GM13976 (cell line): ENCODE data around the gene MAB21L3.

ENCODE experiments used
- DNase-seq: peaks from one replicate; pipeline ENCODE4 v3.0.0; 2012; ENCODE audit warnings: low spot score
- CTCF ChIP-seq: IDR thresholded peaks from 2 replicates; pipeline ENCODE4 v1.5.1; 2012; ENCODE audit warnings: borderline replicate concordance, mild to moderate bottlenecking; ENCODE audit not compliant: insufficient read depth; ENCODE audit errors: extremely low read depth, missing control alignments, control extremely low read depth
- in situ Hi-C: fragments of 300-500 bp; cut with MboI; formaldehyde crosslinking; loops from one replicate; pipeline ENCODE4 v1.12.0; 2022; ENCODE audit warnings: low sequenced_read_pairs, mixed read lengths, inconsistent platforms; ENCODE audit not compliant: unreplicated experiment

Gene MAB21L3

GRCh38 chr1:116131170-116131569 lies 20.0 kb downstream of the MAB21L3 start:
- in situ Hi-C loops, result loop anchor here (10.0 kb wide), 1 partner anchor 354 kb away; no protein-coding TSS in a partner anchor
- no peak for DNase-seq
- no peak for TF ChIP-seq CTCF

GRCh38 chr1:116131866-116132605 lies 20.8 kb downstream of the MAB21L3 start:
- in situ Hi-C loops, result loop anchor here (10.0 kb wide), 1 partner anchor 353 kb away; no protein-coding TSS in a partner anchor
- DNase-seq, result no peak
- no peak for TF ChIP-seq CTCF

GRCh38 chr1:116133696-116134475 lies 22.7 kb downstream of the MAB21L3 start:
- no peak for DNase-seq
- in situ Hi-C loops, result loop anchor here (10.0 kb wide), 1 partner anchor 351 kb away; no protein-coding TSS in a partner anchor
- peak; percentile 17 for TF ChIP-seq CTCF

- in situ Hi-C loops, result loop anchor here (10.0 kb wide), 1 partner anchor 350 kb away; no protein-coding TSS in a partner anchor
- TF ChIP-seq CTCF, result no peak
- DNase-seq, result no peak
Observed at GRCh38 chr1:116134476-116134773, 23.2 kb downstream of the MAB21L3 start.

- DNase-seq, result no peak
- TF ChIP-seq CTCF, result no peak
- in situ Hi-C loops, result loop anchor here (10.0 kb wide), 1 partner anchor 346 kb away; no protein-coding TSS in a partner anchor
Observed at GRCh38 chr1:116138277-116138792, 27.1 kb downstream of the MAB21L3 start.

GRCh38 chr1:116139592-116140134 lies 28.5 kb downstream of the MAB21L3 start:
- in situ Hi-C loops, result loop anchor here (10.0 kb wide), 1 partner anchor 345 kb away; no protein-coding TSS in a partner anchor
- TF ChIP-seq CTCF, result no peak
- no peak for DNase-seq
